ENCODE data around the gene PIH1D1.

- no peak for TF ChIP-seq MYC (IDR thresholded peaks at IDR 0.05; ENCODE audit: low read depth, low read length)
- peak; percentile 73 to 93 for TF ChIP-seq CTCF (IDR thresholded peaks at IDR 0.05; ENCODE audit: extremely low read depth in 1 of 2, insufficient read depth in 1 of 2, low read depth in 1 of 2, low read length in 2 of 2)
- peak; percentile 19 for TF ChIP-seq POLR2AphosphoS5 (IDR thresholded peaks at IDR 0.05; ENCODE audit: insufficient read depth, low read depth, low read length)
- TF ChIP-seq EZH2 (IDR thresholded peaks at IDR 0.05; ENCODE audit: borderline replicate concordance, low read depth, low read length, severe bottlenecking), result no peak
- no peak for TF ChIP-seq POLR2A (IDR thresholded peaks at IDR 0.05; ENCODE audit: low read depth, low read length)
- no peak for TF ChIP-seq GATA2 (IDR thresholded peaks at IDR 0.05; ENCODE audit: insufficient read depth, insufficient read length, low read depth, low read length)
- no peak for TF ChIP-seq MAX (IDR thresholded peaks at IDR 0.05; ENCODE audit: insufficient read depth, insufficient read length)
- no peak for TF ChIP-seq FOS (IDR thresholded peaks at IDR 0.05; ENCODE audit: borderline replicate concordance, insufficient read depth, low read length)
- no peak for TF ChIP-seq JUN (IDR thresholded peaks at IDR 0.05; ENCODE audit: borderline replicate concordance, insufficient read depth, insufficient read length, low read depth)
Observed at GRCh38 chr19:49443366-49444099, 8.1 kb downstream of the PIH1D1 start.

All from endothelial cell of umbilical vein (primary cell).